Amygdala (tissue), 56 donors: ENCODE data around the gene KRTAP12-1.

Experiments
- DNase-seq, 56 donors: peaks; one replicate each; lab custom pipeline; 2025; lab: John Stamatoyannopoulos, UW

KRTAP12-1 gene, protein sequence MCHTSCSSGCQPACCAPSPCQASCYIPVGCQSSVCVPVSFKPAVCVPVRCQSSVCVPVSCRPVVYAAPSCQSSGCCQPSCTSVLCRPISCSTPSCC

DNA sequence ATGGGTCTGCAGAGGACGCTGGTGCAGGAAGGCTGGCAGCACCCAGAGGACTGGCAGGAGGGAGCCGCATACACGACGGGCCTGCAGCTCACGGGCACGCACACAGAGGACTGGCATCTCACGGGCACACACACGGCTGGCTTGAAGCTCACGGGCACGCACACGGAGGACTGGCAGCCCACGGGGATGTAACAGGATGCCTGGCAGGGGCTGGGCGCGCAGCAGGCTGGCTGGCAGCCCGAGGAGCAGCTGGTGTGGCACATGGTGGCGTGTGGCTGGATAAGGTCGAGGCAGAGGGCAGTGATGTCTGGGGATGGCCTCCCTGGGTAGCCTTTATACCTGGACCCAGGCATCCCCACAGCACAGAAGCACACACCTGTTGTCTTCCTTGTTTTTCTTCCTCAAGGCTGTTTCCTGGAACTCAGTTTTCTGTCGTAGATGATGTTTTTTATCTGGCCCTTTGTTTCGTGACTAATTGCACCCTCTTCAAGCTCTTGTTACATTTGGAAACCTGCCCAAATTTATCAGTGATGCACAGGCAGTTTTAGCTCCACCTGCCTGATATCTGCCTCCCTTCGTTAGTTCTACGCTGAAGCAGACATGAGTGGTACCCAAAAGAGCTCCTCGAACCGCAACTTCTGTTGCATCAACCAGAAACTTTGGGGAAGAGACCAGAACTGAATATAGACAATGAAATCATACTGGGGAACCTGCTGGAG lies at the start of gene KRTAP12-1:
KRTAP12-1 (minus strand) TSS at position 303 of the 719 bp plus-strand sequence; CDS start at position 263, 40 bp downstream.
- DNase-seq: no peak

DNA sequence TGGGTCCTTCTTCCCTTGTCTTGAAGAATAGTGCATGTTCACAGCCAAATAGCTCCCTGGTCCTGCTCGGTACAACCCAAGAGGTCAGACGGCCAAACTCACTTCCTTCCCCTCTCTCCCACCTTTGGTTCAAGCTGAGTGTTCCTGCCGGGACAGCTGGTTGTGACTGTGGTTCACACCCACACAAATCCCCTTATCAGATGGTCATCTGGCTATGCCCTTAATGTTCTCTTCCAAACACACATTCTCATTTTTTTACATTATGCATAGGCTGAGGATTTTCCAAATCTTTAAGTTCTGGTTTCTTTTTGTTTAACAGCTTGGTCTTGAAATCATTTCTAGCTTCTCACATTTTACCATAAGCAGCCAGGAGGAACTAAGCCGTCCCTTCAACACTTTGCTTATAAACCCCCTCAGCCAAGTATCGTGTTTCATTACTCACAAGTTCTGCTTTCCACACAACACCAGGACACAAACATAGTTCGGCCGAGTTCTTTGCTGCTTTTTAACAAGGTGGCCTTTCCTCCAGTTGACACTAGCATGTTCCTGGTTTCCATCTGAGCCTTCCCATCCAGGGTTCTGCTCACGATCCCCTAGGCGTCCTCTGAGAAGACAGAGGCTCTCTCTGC lies 49.1 kb upstream of the KRTAP12-1 start:
- no peak for DNase-seq

DNA sequence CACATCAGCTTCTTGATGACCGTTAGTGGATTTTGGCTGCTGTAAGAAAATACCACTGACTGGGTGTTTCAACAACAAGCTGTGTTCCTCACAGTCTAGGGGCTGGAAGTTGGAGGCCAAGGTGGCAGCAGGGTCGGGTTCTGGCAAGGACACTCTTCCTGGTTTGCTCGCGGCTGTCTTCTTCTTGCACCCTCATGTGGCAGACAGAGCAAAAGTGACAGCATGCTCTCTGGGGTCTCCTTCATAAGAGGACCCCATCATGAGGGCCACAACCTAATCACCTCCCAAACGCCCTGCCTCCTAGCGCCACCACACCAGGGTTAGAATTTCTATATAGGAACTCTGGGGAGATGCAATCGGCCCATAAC lies 48.0 kb upstream of the KRTAP12-1 start:
- DNase-seq: no peak

DNA sequence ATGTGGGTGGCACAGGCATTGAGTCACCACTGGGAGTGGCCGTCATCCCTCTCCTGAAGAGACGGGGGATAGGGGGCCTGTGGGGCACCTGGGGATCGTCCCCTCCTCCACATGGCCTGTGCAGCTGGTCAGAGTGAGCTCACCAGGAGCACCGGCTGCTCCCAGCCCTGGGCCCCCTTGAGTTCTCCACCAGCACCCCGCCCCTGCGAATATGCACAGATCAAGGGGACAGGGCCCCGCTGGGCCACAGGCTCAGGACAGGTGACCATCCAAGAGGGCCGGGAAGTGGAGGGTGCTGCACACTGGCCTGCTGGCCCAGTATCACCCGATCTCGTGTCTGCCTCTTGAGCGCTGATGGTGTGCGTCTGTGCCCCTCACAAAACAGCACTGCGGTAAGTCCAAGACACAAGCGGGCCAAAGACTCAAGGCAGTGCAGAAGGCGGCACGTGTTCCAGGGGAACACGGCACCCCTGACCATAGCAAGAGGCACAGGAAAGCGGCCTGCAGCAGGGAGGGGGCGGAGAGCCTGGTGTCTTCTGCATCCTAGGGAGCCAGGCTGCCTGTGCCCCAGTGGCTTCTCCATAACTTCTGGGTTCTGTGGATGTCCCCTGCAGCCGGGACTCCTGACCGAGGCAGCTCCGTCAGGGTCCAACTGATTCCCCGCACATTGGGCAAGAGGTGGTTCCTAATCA lies 47.5 kb upstream of the KRTAP12-1 start:
- DNase-seq: no peak

DNA sequence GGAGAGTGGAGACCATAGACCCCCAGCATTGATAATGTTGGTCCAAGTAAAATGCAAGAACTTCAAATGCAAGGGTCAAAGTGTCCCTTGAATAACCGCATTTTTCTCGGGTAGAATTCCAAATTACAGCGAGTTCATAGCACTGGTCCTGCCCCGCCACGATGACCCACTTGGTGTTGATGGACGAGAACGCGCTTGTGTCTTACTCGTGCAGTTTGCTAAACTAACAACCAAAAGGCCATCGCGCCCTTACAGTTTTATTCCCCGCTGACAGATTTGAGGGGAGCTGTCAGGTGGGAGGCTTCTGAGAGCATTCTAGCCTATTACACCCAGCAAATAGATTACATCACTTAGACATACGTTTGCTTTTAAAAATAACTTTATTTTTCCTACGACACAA lies 46.8 kb upstream of the KRTAP12-1 start:
- DNase-seq: no peak

DNA sequence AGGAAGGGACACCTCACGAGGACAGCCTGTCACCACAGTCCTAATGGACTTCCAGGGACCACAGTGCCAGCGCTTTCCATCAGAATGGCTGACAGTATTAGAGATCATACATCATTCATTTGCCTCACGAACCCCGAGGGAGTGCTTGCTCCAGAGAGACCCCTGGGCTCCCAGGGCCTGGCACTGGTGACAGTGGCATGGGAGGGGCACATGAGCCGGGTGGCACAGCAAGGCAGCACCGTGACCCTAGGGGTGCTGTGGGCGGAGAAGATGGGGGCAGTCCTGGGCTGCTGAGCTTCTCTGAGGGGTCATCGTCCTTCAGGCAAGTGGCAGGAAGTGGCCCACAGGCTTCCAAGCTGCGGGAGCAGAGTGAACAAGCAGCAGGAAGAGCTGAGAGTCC lies 45.8 kb upstream of the KRTAP12-1 start:
- DNase-seq: no peak

DNA sequence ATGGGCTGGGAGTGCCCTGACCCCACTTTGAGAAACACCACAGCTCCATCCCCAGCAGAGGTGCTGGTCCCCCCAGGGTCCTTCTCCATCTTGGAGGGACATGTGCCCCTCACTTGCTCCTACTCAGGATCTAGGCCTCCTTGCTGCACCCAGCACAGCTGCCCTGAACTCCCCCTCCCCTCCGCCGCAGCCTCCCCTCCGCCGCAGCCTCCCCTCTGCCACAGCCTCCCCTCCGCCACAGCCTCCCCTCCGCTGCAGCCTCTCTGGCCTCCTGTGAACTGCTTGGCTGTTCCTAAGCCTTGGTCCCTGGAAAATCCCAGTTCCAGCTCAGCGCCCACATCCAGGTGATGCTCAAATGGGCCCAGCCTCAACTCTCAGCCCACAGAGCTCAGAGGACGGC lies 45.4 kb upstream of the KRTAP12-1 start:
- no peak for DNase-seq

DNA sequence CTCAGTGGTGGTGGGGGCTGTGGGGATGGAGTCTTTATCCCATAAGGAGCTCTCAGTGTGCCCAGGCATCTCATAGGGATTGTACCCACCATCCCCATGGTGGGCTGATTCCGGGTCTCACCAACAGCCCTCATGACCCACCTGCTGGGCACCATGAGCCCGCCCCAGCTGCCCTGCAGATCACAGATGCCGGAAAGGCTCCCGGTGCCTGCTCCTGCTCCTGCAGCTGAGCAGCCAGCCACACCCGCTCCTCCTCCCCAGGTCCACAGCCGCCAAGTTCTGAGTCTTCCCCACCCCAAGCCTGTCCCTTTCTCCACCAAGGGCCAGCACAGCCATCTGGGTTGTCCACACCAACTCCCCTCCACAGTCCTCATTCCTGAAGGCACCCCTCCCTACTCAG lies 44.9 kb upstream of the KRTAP12-1 start:
- no peak for DNase-seq

DNA sequence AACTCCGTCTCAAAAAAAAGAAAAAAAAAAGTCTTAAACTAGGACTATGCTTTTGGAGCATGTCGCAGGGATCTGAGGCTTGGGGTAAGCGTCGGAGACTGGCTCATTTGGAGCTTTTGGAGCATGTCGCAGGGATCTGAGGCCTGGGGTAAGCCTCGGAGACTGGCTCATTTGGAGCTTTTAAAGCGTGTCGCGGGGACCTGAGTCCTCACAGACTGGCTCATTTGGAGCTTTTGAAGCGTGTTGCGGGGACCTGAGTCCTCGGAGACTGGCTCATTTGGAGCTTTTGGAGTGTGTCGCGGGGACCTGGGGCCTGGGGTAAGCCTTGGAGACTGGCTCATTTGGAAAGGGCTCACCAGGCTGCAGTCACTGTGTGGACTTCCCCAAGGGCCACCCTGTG lies 43.0 kb upstream of the KRTAP12-1 start:
- no peak for DNase-seq

DNA sequence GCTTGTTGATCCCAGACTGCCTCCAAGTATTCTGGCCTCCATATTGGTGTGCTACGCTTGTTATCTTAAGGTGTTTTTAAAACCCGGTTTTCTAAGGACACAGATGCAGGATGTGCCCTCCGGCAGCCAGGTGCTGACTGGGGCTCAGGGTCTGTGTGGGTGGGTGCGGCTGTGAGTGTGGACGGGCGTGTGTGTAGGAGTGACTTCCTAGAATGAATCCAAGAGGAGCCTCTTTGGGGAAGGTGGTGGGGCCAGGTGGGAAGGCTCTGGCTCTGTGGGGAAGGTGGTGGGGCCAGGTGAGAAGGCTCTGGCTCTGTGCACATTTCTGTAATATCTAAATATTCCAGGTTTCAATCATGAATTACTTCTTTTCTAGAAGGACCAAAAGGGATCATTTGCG lies 42.2 kb upstream of the KRTAP12-1 start:
- DNase-seq: no peak

DNA sequence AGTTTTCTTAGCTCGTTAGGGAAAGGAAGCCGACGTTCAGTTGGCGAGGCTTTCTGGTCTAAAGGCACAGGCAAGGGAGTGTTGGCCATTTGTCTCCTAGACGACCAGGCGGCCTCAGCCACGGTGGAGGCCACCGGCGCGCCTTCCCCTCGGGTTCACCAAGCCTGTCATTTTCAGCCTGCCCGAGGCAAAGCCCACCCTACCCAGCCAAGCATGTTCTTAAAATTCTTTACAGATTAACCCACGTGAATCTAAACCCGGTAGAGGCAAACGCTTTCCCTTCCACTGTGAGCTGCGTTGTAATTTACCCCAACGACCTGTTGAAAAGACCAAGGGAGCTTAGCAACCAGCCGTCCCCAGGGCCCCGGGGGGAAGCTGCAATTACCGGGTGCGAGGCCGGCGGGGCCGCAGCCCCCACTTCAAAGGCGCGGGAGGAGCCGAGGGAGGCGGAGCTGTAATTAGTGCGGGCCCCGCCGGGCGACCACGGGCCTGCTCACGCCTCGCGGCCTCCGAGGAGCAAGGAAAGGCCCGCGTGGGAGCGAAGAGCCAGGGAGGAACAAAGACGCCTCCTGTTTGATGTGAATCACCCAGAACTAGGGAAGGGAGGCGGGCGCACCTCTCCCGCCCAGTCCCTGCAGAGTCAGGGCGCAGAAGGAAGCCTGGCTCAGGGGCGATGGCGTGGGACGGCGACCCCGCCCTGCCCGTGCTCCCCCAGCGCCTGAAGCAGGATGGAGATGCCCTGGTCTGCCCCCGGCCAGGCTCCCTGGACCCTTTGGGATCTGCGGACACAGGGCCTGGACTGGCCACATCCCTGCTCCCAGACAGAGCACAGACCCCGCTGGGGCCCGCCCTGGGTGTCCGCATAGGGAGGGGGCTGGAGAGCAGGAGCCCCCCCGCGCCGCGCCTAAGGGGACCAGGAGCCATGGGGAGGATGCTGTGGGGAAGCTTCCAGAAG lies 41.5 kb upstream of the KRTAP12-1 start:
- no peak for DNase-seq

DNA sequence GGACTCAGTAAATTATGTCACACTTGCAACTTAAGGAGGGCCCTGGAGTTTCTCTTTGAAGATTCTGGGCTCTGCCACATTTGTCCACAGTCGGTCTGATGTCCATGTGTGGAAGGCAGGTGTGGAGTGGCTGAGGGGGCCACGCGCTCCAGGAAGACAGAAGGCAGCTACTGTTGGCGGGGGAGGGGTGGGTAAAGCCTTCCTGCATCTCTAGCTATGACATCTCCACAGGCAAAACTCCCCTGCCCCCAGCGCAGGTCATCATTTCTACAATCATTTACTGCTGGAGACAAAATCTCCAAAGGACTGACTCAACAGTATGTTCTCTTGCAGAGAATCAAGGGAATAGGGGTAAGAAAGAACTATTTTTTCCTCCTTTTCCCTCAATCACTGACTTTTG lies 40.8 kb upstream of the KRTAP12-1 start:
- DNase-seq: no peak

DNA sequence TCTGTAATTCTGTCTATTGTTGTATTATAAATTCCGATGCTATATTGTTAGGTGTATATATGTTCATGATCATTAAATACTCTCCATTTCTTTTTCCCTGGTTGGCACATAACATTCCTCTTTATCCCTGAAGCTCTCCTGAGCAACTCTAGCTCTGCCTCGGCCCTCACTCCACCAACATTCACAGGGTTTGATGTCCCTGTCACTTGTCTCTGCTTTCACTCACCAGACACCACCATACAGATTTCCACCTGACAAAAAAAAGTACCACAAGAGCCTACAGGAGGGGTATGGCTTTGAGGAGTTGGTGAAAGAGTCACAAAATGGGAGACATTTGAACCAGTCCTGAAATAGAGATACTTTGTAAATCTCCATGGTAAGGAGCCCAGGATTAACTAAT lies 38.2 kb upstream of the KRTAP12-1 start:
- DNase-seq: no peak

DNA sequence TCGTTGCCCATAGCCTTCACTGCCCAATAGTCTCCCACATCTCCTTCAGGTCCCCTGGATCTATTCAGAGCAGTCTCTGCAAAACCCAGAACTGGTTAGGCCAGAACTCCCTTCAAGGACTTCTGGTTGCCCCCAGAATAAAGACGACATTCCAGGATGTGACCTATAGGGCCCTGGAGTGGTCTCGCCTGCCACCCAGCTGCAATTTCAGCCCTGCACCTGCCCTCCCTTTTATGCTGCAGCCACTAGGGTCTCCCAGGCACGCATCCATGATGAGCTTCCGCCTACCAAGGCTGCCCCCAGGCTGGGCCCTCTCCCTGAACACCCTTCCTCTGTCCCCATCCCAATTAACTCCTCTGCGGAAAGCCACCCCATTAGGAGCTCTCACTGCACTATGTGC lies 36.6 kb upstream of the KRTAP12-1 start:
- no peak for DNase-seq

DNA sequence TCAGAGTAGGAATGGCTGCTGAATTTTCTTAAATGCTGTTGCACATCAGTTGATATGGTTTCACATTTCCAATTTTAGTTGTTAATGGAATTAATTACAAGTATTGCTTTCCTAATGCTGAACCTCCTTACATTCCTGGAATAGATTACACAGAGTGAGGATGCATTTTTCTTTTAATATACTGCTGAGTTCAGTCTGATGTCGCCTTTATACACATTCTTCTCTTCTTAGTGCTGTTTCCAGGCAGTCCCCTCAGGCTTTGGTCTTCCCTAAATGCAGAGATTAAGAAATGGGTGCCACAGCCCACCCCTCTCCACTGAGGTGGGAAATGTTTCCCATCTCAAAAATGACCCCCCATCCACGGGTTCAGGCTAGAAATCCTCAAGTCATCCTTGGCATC lies 36.1 kb upstream of the KRTAP12-1 start:
- DNase-seq: no peak

DNA sequence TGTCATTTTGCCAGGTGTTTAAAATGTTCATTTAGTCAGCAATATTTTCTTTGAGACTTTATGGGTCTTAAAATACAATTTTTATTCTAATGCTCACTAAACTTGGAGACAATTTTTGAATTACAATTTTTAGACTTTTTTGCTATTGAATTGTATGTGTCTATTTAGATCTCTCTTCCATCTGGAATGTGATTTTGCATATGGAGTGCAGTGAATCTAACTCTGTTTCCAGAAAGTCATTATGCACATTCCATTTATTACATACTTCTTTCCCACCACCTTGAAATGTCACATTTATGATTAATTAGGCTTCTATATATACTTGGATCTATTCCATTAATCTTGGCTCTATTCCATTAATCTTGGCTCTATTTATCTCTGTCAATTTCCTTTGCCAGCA lies 35.0 kb upstream of the KRTAP12-1 start:
- no peak for DNase-seq

DNA sequence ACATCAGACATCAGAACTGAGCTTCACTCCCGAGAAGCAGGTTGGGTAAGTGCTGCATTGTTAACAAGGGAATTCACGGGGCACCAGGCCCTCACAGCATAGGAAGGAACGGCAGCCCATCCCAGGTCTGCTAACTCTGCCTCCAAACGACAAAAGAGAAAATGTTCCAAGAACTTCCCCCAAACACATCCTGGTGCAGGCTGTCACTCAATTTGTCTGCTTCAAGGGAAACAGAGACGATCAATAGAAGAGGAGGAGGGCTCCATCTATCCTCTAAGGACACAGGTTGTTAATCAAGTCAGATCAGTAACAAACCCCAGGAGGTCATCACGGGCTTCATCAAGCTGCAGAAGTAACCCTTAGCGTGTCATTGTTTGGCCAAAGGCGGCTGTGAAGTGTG lies 32.9 kb upstream of the KRTAP12-1 start:
- no peak for DNase-seq

DNA sequence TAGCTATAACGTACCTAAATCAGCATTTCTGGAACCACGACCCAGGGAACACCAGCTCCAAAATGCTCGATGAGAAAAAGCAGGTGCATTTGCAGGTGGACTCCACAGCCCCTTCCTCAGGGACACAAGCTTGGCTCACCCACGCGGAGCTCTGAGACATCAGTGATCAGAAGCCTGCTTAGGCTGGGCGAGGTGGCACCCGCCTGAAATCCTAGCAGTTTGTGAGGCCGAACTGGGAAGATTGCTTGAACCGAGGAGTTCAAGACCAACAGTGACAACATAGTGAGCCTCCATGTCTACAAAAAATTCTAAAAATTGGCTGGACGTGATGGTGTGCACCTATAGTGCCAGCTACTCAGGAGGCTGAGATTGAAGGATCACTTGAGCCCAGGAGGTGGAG lies 31.9 kb upstream of the KRTAP12-1 start:
- no peak for DNase-seq

DNA sequence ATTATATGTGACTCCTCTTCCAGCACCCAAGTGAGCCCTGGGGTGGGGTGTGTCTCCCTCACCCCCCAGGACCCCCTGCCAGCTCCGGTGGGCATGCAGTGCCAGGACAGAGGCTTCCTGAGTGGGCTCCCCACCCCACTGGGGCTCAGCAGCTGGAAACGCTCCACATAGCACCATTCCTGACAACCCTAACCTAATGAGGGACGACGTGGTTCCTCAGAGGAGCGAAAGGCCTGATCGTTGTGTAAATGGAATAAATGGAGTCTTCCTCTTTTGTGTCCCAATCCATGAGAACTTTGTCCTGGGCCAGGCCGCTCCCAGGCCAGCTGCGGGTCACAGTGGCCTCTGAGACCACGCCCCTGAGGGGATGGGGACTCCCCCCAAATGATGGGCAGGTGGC lies 31.2 kb upstream of the KRTAP12-1 start:
- no peak for DNase-seq

DNA sequence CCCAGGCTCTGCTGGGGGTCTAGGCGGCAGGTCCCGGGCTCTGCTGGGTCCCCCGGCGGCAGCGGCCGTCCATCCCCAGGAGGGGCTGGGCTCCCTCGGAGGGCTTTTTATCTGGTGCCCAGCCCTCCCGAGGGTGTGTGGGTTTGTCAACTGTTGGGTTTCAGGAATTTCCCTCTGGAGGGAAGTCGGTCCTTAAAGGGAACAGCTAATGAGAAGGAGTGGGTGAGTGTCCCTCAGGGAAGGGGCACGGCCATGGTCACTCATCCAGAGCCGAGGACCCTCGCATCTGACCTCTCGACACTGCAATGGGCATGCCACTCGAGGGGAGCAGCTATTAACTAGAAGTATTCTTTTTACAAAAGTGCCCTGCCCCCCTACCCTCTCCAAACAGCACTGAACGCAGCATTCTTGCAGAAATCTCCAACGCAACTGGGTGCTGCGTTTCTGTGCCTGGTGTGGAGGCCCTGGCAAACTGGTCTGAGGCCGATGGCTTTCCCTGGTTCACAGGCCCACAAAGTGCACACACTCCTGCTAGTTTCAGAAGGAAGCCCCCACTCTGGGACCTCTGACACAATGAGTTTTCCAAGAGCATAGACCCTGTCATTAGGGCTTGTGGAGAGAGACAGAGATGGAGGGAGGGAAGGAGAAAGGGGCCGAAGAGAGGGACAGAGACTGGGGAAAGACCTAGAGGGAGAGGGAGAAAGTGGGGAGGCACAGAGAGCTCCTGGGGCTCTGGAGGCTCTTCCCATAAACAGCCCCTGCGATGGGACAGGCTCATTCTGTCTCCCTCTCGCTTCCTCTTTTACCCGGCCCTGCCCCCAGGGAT lies 30.5 kb upstream of the KRTAP12-1 start:
- no peak for DNase-seq
